ENCODE data around the gene SLC25A11.
A peak's percentile ranks its signal among the peaks of the same experiment; 100 is the strongest.

SLC25A11 gene, protein sequence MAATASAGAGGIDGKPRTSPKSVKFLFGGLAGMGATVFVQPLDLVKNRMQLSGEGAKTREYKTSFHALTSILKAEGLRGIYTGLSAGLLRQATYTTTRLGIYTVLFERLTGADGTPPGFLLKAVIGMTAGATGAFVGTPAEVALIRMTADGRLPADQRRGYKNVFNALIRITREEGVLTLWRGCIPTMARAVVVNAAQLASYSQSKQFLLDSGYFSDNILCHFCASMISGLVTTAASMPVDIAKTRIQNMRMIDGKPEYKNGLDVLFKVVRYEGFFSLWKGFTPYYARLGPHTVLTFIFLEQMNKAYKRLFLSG

DNA sequence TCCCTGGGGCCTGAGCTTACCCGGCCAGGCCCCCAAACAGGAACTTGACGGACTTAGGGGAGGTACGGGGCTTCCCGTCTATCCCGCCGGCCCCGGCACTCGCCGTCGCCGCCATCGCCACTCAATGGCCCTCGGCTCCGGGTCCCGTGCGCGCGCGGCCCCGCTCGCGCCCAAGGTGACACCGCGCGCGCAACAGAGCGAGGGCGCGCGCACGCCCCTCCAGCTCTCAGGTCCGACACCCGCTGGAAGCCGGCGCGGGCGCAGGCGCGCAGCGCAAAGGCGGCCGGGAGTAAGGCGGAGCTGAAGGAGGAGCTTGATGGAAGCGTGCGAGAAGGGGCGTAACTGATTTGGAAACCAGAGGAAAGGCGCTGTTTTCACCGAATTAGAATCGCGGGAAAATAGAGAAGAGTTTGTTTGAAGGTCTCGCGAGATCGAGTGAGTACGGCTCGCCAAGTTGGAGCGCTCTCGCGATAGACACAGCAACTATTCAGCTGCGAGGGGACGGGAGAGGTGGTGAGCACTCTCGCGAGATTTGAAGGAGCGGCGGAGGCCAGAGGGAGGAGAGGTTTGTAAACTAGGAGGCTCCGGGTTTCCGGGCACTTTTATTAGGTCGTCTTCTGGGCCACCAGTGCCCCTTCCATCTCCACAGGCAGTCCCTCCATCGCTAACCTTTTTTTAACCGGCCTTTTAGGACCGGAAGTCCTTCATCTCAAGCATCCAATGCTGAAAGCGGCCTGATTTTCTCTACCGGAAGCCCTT is at the start of gene SLC25A11, which contains the start of gene RNF167:
Gene SLC25A11 (minus strand): TSS at position 251 of the 759 bp plus-strand sequence. CDS start 136 bp downstream, at position 115.
Gene RNF167 (plus strand): TSS at position 473 of the 759 bp plus-strand sequence. CDS start 642 bp downstream, outside the sequence.
- peak; percentile 99 for DNase-seq

DNA sequence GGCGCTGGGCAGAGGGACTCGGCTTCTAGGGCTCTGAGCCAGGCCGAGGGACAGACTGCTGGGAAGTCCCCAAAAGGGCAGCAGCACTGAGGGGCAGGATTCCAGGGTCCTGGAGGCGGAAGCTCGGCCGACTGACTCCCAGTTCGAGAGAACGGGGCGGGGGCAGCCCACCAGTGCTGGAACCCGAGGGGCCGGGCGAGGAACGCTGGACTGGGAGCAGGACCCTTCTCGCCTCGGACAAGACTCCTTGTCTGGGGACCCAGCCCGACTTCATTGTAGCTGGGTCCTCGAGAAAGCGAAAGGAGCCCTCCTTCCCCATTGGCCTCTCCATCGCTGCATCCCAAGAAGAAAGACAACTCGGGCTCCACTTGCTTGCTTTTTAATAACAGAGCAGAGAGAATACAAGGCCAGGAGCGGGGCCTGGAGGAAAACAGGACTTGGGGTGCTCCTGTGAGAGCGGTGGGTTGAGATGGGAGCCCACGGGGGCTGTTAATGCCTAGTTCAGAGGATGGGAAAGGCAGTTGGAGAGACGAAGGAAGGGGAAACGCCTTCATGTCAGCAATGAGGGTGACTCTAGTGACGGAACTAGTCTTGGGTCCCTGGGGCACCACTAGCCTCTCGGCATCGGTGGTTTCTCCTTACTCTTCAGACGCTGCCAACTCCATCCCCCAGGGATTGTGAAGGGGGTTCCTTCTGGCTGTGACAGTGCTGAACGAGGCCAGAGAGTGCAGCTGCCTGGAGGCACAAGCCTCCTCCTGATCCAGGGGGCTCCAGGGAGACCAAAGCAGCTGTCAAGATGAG is 48.1 kb upstream of the SLC25A11 start:
- no peak for DNase-seq

DNA sequence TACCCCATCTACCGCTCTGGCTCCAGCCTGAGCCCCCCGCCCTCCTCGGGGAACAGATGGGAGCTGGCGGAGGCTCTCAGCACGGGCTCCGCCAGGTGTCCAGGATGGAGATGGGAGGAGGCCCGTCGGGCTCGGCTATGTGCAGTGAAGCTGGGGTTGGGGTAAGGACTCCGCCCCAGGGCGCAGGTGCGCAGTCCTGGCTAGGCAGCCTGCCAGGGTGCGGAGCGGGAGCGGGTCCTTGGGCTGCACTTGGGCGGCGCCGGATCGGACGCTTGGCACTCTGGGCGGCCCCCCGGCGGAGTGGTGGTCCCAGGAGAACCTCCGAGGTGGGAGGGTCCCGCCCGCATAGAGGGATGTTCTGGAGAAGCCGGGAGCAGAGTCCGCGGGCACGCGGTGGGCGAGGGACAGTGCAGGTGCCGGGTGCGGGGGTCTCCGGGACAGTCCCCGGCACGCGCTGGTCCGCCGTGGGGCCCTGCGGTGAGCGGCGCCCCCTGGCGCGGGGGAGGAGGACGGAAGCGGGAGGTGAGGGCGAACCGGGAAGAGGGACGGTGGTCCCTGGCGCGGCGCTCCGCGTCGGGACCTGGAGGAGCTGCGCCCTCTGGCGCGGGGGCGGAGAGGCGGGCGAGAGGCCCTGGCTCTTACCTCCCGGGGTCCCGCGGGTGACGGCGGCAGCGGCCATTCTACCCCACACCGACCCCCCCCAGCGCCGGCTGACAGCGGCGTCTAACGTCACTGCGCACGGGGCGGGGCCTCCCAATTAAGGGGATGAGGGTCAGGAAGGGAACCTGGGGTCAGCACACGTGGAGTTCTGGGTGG is 47.3 kb upstream of the SLC25A11 start, which contains the start of gene CAMTA2:
Gene CAMTA2 (minus strand): TSS at position 725 of the 816 bp plus-strand sequence. CDS start 1,453 bp downstream, outside the sequence.
- peak; percentile 48 for DNase-seq

DNA sequence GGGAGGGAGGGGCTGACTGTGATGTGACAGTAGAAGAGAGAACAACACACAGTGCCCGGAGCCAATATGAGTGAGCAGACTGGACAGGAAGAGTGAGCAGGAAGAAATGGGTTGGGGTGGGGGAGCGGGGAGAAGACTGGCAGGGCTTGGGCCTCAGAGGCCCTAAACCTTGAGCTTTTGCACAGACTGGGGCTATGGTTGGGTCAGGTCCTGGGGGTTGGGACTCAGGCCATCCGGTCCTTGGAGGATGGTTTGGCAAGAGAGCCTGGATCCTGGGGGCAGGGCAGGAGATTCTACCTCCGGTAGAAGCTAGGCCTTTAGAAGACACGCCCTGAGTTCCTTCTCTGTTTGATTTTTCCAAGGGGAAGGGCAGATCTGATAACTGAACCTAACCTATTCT is 46.6 kb upstream of the SLC25A11 start:
- DNase-seq, result no peak

DNA sequence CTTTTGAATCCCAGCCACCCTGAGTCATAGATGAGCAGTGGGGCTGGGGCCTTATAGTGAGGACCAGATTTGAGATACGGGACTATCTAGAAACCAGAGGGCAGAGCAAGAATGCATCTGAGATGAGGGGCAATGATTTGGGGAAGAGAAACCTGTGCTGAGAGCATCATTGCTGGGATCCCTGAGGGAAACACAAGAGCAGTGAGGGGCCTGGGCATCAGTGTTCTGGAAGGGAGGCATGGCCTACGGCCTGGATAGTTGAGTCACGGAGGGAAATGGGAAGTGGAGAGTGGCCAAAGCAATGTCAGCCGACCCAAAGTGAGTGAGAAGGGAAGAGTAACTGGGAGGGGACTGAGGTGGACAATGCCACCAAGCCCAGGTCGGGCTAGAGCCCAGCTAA is 42.5 kb upstream of the SLC25A11 start:
- DNase-seq, result no peak

DNA sequence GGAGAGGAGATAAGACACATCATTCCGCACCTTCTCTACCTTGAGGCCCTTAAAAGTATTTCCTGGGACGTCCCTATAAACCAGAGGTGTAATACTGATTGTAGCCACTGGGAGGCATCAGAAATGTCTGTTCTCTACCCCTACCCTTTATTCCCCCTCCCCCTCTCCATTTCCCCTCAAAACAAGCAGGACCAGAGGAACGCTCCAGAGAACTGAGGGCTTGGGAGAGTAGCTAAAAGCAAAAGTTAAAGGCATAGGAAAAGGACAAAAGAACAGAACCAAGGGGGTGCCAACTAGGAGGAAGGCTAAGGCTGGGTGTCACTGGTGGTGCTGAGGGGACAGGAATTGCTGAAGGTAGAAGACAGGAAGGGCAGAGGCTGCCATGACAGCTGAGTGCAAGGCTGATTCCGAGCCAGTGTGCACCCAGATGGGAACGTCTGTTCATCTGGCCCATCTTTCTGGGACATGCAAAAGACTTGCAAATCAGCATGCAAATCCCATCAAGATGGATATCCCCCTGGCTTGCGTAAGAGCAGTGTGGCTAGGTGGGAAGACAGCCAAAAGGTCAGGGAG is 40.9 kb upstream of the SLC25A11 start:
- peak; percentile 91 for DNase-seq

DNA sequence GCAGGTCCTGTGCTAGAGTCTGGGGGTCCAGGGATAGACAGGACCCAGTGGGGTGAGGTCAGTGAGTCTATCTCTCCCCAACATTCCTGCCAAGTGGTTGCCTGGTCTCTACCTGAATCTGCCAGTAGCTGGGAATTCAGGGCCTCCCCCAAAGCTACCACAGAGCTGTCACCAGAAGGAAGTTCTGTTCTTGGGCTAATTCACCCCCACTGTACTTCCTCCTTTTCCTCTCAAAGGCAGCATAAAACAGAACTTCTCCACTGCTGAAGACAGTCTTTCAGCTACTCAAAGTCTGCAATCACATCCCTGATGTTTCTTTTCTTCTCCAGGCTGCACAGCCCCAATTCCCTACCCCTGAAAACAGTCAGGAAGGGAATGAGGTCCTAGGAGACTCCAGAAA is 38.9 kb upstream of the SLC25A11 start:
- DNase-seq, result no peak

DNA sequence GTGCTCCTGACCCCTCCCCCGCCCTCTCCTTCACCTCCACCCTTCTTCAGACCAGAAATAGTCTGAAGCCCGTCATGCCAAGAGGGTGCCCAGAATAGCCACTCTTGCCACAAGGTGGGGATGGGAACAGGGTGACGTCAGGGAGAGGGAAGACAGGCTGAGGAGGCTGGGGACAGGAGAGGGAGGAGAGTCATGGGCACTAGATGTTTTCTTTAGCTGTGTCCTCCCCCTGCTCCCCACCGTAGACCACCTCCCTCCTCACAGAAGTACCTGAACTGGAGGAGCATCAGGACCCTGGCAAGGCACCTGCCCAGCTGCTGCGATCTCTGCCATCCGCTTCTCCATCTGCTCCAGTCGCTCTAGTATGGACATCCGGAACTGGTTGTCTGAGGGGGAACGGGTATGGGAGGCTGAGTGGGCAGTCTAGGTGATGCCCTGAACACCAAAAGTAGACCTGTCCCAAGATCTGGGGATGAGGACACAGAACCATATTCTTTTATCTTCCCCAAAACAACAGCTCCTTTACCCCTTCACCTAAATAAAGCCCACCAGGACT is 34.3 kb upstream of the SLC25A11 start:
- DNase-seq, result no peak

DNA sequence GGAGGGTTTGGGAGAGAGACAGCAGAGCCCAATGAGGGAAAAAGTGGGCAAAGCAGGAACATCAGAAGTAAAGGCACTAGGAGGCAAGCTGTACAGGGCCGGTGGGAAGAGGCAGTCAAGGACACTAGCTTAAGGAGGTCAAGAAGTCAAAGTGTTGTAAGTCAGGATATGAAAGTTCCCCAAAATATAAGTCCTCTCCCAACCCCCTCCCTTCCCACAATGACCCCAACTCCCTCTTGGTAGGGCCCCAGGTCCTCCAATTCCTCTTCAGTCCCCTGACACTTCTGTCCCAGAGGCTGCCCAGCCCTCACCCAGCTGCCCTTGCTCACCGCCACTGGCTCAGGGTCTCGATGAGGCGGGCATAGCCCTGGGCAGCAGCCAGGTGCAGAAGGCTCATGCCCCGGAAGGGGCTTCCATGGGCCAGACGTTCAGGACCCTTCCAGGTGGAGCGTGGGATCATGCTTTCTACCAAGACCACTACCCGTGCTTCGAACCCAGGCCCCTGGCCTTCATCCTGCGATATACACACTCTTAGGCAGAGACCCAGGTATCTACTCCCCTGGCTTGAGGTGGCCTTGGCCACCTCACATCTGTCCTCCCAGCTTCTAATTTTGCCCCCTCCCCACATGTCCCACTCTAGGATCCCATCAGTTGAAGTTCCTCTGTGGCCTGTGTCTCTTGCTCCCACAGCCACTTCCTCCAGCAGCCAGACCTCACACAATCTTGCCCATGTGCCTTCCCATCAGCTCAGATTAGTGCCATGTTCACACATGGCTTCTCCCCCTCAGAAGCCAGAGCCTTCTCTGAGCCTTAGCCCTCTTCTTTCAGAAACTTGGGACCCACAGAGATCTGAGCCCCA is 33.6 kb upstream of the SLC25A11 start:
- DNase-seq, result no peak

DNA sequence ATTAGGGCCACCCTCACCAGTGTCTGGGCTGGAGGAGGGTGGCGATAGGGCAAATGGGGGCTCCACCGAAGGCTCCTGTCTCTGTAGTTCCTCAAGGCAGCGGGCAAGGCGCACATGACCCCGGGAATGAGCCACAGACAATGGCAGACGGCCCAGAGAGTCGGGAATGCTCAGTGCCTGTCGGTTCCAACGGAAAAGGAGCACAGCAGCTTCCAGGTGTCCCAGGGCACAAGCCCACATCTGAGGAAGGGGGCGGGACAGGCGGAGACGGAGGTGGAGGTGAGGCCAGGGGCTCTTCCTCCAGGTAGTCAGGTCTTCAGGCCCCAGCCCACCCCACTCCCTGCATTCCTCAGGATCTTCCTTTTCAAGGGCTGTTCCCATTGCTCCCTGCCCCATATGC is 32.9 kb upstream of the SLC25A11 start:
- DNase-seq, result no peak

DNA sequence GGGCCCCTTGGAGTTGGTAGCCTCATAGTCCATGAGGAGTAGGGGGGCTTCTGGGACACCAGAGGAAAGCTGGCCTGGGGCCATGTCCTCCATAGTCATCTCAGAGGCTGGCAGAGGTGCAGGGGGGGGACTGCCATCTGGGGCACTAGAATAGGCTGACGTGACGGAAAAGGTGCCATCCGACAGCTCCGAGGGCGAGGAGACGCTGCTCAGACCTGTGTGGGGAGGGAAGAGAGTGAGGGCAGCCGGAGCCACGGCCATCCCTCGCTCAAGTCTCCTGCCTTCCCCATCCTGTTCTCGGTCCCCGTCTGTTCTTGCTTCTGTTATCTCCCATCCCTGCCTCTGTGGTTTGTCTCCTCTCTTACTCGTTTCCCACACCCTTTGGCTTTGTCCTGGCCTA is 32.5 kb upstream of the SLC25A11 start:
- no peak for DNase-seq

DNA sequence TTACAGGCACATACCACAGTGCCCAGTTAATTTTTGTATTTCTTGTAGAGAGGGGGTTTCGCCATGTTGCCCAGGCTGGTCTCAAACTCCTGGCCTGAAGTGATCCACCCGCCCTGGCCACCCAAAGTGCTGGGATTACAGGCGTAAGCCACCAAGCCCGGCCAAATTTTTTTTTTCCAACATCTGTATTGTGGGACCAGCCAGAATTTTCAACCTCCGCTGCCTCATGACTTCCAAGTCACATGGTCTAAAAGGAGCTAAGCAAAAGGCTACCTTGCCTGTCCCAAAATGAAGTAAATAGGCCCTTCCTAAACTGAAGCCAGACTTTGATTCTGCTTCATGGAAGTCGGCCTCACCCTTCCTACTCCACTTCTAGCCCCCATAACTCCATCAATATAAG is 32.0 kb upstream of the SLC25A11 start:
- no peak for DNase-seq

DNA sequence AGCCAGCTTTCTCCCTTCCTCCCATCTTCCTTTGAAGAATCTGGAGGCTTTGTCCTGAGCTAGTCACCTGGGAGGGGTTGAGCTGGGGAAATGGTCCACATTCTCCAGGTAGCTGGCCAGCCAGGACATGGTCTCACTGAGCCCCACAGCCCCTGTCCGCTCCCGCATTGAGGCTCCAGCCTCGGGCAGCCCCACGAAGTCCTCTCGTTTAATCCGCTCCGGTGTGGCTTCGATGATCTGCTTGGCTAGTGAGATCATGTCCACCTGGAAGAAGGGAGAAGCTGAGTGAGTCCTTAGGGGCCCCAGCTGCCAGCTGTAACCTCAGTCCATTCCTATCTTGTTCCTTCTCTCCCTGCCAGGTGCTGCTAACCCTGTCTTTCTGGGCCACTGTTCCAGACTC is 30.4 kb upstream of the SLC25A11 start:
- no peak for DNase-seq

DNA sequence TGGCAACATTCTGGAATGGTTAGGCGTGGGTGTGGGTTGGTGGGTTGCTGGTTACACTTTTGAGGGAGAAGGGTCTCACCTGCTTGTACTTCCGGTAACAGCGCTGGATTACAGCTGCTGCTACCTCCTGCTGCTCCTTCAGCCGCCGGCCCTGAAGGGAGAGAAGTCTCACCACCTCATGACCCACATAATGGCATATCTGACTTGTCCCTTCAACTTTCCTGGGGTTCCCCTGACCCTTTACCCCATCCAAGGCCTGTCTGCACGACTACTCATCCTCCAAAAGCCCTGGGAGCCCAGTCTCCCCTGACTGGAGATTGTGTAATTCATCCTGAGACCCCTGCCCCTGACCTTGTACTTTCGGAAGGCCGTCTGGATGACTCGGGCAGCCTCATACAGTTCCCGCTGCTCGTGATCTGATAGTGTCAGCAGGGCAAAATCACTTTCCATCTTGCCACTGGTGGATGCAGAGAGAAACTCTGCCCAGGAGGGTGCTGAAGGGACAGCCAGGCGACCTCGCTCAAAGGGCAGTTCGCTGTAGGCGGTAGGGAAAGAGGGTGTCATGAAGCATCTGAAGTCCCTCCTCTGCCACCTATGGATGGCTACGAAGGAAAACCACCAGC is 29.8 kb upstream of the SLC25A11 start:
- DNase-seq, result no peak

DNA sequence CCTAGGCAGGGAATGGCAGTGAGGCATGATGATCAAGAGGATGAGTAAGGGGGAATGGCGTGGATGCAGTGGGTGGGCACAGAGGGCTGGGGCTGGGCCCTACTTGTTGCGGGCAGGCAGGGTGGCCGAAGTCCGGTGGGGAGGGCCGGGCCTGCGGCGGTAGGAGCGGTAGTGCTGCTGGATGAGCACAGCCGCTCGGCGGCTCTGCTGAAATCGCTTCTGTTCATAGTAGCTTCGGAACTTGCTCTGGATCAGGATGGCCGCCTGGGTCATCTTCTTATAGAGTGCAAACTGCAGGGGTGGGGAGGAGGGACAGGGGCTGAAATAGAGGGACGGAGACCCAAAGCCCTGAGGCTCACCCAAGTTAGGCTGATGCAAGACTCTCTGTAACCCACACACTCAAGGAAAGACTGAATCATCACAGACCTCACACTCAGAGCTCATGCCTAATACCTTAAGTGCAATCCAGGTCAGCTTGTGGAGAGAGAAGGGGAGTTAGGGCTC is 29.3 kb upstream of the SLC25A11 start:
- no peak for DNase-seq

DNA sequence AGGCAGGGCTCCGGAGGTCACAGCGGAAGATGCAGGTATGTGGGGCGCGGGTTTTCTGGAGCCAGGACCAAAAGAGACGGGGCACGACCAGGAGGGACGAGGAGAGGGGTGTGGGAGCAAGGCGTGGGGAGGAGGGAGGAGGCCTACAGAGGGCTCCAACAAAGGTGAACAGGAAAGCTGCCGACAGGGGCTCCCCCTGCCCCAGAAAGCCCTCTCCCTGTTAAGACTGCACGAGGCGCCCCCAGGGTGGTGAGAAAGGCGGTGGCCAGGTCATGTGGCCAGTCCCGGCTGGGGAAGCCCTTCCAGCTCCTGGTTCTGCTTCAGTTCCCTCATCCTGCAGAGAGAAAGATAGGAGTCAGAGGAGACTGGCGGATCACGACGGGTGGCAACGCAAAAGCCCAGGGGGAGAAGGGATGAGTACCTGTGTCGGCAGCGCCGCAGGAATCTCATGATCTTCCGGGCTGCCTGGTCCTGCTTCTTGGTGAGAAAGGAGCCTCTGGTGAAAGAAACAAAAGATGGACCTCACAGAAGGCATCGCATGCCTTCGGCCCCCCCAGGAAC is 28.7 kb upstream of the SLC25A11 start:
- no peak for DNase-seq

DNA sequence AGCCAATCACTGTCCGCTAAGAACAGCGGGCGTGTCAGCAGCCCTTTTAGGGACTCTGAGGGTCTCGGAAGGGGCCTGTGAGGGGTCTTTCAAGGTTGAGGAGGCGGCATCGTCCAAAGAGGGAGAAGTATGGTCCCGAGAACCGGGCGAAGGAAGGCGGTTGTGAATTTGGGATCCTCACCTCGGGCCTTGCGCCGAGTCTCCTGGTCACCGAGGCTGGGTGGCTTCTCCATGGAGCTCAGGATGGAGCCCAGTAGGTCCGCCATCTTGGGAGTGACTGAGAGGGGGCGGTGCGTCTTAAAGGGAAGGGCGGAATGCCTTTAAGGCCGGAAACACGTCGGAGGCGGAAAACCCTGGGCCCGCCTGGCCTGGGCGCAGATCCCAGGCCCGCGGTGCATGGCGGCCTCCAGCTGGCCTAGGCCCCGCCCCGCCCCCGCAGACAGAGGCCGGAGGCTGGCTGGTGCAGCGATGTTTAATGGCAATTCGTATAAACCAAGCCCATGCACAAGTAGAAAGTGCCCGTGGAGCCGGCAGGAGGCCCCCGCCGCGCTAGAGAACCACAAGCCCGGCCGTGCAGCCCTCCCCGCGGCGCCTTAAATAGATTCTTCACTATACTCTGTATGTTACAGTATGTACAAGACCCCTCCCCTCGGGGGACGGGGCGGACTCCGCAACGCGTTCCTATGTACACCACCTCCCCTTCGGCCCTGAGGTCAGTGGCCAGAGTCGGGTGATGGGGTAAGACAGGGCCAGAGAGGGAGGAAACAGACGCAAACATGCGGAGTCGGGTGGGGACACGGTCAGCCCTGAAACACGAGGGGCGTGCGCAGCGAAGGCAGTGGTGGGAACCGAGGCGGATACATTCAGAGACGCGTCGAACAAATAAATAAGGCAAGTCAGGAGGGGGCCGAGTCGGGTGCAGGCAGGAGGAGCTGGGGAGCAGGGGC is 28.0 kb upstream of the SLC25A11 start, which contains the start of gene SPAG7:
Gene SPAG7 (minus strand): TSS at position 279 of the 947 bp plus-strand sequence. CDS start 13 bp downstream, at position 266.
- peak; percentile 93 for DNase-seq

DNA sequence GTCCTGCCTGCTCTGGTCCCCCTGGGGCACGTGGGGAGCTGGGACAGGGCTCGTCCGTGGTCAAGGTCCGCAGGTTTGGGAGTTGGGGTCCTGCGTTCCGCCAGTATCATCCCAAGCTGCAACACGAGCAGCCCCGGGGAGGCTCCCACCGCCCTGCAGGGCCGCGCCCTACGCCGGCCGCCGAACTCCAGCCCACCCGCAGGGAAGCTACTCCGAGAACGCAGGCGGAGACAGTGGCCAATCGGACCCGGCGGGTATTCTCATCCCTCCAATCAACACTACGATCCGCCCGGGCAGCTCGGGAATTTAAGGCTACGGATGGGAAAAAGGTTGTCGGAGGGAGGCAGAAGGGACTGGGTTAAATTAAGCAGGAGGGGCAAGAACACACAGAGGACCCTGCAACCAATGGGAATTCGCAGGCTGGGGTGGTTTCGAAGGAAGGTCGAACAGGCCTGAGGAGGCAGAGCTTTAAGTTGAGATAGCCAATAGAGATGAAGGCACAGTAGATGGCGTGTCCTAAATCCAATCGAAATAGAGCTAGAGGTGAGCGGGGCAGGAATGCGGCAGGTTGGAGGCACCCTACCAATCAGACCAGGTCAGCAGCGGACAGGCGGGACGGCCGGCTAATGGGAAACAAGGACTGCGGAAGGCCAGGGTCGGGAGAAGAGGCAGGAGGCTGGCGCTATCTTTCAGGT is 27.1 kb upstream of the SLC25A11 start:
- peak; percentile 99 for DNase-seq
